K562 (cell line): ENCODE results near the gene PSME1. TPM values are rescaled to one million over a fixed set of nuclear protein-coding genes. Genes with fewer than 3 reads are reported as not detected.
A peak's percentile ranks its signal among the peaks of the same experiment; 100 is the strongest.

Experiments used
- FIP1L1 ChIP-seq: fragments of 200-400 bp; formaldehyde crosslinking; IDR thresholded peaks from 2 replicates; pipeline ENCODE4 v1.6.1; 2018; ENCODE audit warnings: mild to moderate bottlenecking, low read depth, low read length; ENCODE audit not compliant: poor library complexity, severe bottlenecking
- GTF2F1 ChIP-seq: IDR thresholded peaks from 2 replicates; pipeline ENCODE4 v1.6.1; 2011; ENCODE audit warnings: low read depth, low read length, improper control_type of control experiment
- HDAC3 ChIP-seq: fragments of 450-650 bp; IDR thresholded peaks from 2 replicates; pipeline ENCODE4 v1.6.1; 2018; ENCODE audit warnings: borderline replicate concordance, mild to moderate bottlenecking, moderate library complexity; ENCODE audit not compliant: partially characterized antibody
- HDAC8 ChIP-seq: fragments of 450-650 bp; IDR thresholded peaks from 2 replicates; pipeline ENCODE4 v1.6.1; 2016; ENCODE audit warnings: mild to moderate bottlenecking, missing genetic modification characterization, moderate library complexity, missing compliant biosample characterization
- SUPT5H ChIP-seq: fragments of 450-650 bp; IDR thresholded peaks from 2 replicates; pipeline ENCODE4 v1.6.1; 2016
- U2AF2 ChIP-seq: fragments of 200-400 bp; formaldehyde crosslinking; optimal IDR thresholded peaks from 2 replicates; pipeline ENCODE3; 2017; ENCODE audit warnings: low read depth, mild to moderate bottlenecking, low read length
- ZNF12 ChIP-seq: sonication (generic); formaldehyde crosslinking; IDR thresholded peaks from 2 replicates; pipeline ENCODE4 v1.4.0; 2020; ENCODE audit warnings: mild to moderate bottlenecking, missing genetic modification reagents
- ZNF253 ChIP-seq: fragments of 250-450 bp; sonication (Bioruptor Pico); conservative IDR thresholded peaks from 2 replicates; pipeline ENCODE4 v1.6.1; 2021; ENCODE audit warnings: mild to moderate bottlenecking
- ZNF583 ChIP-seq: fragments of 250-450 bp; sonication (Bioruptor Pico); IDR thresholded peaks from 2 replicates; pipeline ENCODE4 v1.4.0; 2020
- polyA plus RNA-seq, 8 experiments: library from polyadenylated mRNA; depleted of rRNA in 4 of 8; stranded (reverse) in 5 of 8; unstranded in 3 of 8; fragments of >200 nt; fragmentation: Nextera tagmentation in 2 of 8; fragmentation: Illumina TruSeq in 1 of 8; extraction: Ambion mirVana in 2 of 8; extraction: Trizol in 1 of 8; gene quantifications; 2 replicates each; pipeline versions ENCODE4 v1.2.1 to v1.2.3, GENCODE V29; 2011 to 2014; ENCODE audit warnings: inconsistent platforms in 1 of 8, missing spikeins in 1 of 8
- total RNA-seq, 7 experiments: library from RNA; depleted of rRNA in 6 of 7; stranded (reverse); fragments of >200 nt in 6 of 7; fragmentation: Illumina TruSeq in 2 of 7; extraction: Trizol in 2 of 7; gene quantifications; 2 replicates each; pipeline versions ENCODE4 v1.2.1 to v1.2.3, GENCODE V29; 2011 to 2021; ENCODE audit warnings: low replicate concordance in 1 of 7
- TF ChIP-seq, protein P1 (sequence below): fragments of 450-650 bp; IDR thresholded peaks from 2 replicates; pipeline ENCODE4 v1.7.1; 2018; ENCODE audit warnings: mild to moderate bottlenecking, low read depth; ENCODE audit not compliant: partially characterized antibody
- TF ChIP-seq, protein P2 (sequence below): sonication (generic); formaldehyde crosslinking; IDR thresholded peaks from 2 replicates; pipeline ENCODE4 v1.8.0; 2022; ENCODE audit warnings: missing genetic modification reagents, mild to moderate bottlenecking, moderate library complexity, borderline replicate concordance
- TF ChIP-seq, protein P3 (sequence below): conservative IDR thresholded peaks from 2 replicates; pipeline ENCODE4 v1.6.1; 2011; ENCODE audit warnings: low read depth, mild to moderate bottlenecking, low read length; ENCODE audit not compliant: control insufficient read depth
- TF ChIP-seq, protein P4 (sequence below): fragments of 250-450 bp; sonication (Bioruptor Pico); IDR thresholded peaks from 2 replicates; pipeline ENCODE4 v1.5.1; 2021; ENCODE audit warnings: mild to moderate bottlenecking
- TF ChIP-seq, protein P5 (sequence below): sonication (generic); formaldehyde crosslinking; IDR thresholded peaks from 2 replicates; pipeline ENCODE4 v1.8.0; 2023; ENCODE audit warnings: mild to moderate bottlenecking, missing genetic modification reagents
- TF ChIP-seq, protein P6 (sequence below): fragments of 450-650 bp; formaldehyde crosslinking; IDR thresholded peaks from 2 replicates; pipeline ENCODE4 v1.4.0; 2020; ENCODE audit warnings: mild to moderate bottlenecking, moderate library complexity
- TF ChIP-seq, protein P7 (sequence below): fragments of 250-450 bp; sonication (Bioruptor Pico); IDR thresholded peaks from 2 replicates; pipeline ENCODE4 v1.4.0; 2020

The PSME1 gene
- total and polyA plus RNA-seq, 9 of the 15 experiments (the other 6 are each of a cell fraction or from before 2014, with no cell fraction given): 20.3 to 180 (median 67.5) TPM

GRCh38 chr14:24141097-24141880, 5.3 kb downstream of the PSME1 start, which contains the start of gene EMC9 (continued):
- peak; percentile 66 for TF ChIP-seq SUPT5H
- no peak for TF ChIP-seq HDAC3
- no peak for TF ChIP-seq GTF2F1
- TF ChIP-seq, protein P1, sequence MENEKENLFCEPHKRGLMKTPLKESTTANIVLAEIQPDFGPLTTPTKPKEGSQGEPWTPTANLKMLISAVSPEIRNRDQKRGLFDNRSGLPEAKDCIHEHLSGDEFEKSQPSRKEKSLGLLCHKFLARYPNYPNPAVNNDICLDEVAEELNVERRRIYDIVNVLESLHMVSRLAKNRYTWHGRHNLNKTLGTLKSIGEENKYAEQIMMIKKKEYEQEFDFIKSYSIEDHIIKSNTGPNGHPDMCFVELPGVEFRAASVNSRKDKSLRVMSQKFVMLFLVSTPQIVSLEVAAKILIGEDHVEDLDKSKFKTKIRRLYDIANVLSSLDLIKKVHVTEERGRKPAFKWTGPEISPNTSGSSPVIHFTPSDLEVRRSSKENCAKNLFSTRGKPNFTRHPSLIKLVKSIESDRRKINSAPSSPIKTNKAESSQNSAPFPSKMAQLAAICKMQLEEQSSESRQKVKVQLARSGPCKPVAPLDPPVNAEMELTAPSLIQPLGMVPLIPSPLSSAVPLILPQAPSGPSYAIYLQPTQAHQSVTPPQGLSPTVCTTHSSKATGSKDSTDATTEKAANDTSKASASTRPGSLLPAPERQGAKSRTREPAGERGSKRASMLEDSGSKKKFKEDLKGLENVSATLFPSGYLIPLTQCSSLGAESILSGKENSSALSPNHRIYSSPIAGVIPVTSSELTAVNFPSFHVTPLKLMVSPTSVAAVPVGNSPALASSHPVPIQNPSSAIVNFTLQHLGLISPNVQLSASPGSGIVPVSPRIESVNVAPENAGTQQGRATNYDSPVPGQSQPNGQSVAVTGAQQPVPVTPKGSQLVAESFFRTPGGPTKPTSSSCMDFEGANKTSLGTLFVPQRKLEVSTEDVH: no peak
- TF ChIP-seq, protein P2, sequence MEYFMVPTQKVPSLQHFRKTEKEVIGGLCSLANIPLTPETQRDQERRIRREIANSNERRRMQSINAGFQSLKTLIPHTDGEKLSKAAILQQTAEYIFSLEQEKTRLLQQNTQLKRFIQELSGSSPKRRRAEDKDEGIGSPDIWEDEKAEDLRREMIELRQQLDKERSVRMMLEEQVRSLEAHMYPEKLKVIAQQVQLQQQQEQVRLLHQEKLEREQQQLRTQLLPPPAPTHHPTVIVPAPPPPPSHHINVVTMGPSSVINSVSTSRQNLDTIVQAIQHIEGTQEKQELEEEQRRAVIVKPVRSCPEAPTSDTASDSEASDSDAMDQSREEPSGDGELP (CRISPR knock-in tag): peak; percentile 22; the same call in 1 of the 2 replicates
- TF ChIP-seq ZNF253 (CRISPR knock-in tag): no peak
- TF ChIP-seq U2AF2: no peak
- no peak for TF ChIP-seq FIP1L1
- TF ChIP-seq, protein P3, sequence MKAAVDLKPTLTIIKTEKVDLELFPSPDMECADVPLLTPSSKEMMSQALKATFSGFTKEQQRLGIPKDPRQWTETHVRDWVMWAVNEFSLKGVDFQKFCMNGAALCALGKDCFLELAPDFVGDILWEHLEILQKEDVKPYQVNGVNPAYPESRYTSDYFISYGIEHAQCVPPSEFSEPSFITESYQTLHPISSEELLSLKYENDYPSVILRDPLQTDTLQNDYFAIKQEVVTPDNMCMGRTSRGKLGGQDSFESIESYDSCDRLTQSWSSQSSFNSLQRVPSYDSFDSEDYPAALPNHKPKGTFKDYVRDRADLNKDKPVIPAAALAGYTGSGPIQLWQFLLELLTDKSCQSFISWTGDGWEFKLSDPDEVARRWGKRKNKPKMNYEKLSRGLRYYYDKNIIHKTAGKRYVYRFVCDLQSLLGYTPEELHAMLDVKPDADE: peak; percentile 70; the same call in 1 of the 2 replicates
- TF ChIP-seq, protein P4, sequence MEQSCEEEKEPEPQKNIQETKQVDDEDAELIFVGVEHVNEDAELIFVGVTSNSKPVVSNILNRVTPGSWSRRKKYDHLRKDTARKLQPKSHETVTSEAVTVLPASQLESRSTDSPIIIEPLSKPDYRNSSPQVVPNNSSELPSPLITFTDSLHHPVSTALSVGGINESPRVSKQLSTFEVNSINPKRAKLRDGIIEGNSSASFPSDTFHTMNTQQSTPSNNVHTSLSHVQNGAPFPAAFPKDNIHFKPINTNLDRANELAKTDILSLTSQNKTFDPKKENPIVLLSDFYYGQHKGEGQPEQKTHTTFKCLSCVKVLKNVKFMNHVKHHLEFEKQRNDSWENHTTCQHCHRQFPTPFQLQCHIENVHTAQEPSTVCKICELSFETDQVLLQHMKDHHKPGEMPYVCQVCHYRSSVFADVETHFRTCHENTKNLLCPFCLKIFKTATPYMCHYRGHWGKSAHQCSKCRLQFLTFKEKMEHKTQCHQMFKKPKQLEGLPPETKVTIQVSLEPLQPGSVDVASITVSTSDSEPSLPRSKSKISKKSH: no peak
- TF ChIP-seq HDAC8 (tag): no peak
- no peak for TF ChIP-seq ZNF12
- TF ChIP-seq ZNF583 (CRISPR knock-in tag): no peak
- TF ChIP-seq, protein P5, sequence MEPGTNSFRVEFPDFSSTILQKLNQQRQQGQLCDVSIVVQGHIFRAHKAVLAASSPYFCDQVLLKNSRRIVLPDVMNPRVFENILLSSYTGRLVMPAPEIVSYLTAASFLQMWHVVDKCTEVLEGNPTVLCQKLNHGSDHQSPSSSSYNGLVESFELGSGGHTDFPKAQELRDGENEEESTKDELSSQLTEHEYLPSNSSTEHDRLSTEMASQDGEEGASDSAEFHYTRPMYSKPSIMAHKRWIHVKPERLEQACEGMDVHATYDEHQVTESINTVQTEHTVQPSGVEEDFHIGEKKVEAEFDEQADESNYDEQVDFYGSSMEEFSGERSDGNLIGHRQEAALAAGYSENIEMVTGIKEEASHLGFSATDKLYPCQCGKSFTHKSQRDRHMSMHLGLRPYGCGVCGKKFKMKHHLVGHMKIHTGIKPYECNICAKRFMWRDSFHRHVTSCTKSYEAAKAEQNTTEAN (CRISPR knock-in tag): no peak
- TF ChIP-seq, protein P6, sequence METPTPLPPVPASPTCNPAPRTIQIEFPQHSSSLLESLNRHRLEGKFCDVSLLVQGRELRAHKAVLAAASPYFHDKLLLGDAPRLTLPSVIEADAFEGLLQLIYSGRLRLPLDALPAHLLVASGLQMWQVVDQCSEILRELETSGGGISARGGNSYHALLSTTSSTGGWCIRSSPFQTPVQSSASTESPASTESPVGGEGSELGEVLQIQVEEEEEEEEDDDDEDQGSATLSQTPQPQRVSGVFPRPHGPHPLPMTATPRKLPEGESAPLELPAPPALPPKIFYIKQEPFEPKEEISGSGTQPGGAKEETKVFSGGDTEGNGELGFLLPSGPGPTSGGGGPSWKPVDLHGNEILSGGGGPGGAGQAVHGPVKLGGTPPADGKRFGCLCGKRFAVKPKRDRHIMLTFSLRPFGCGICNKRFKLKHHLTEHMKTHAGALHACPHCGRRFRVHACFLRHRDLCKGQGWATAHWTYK: 0 out of 2 replicates have a peak, but pooled peaks have one; percentile 36
- TF ChIP-seq, protein P7, sequence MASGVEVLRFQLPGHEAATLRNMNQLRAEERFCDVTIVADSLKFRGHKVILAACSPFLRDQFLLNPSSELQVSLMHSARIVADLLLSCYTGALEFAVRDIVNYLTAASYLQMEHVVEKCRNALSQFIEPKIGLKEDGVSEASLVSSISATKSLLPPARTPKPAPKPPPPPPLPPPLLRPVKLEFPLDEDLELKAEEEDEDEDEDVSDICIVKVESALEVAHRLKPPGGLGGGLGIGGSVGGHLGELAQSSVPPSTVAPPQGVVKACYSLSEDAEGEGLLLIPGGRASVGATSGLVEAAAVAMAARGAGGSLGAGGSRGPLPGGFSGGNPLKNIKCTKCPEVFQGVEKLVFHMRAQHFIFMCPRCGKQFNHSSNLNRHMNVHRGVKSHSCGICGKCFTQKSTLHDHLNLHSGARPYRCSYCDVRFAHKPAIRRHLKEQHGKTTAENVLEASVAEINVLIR: no peak
